GM19238 (cell line): Measurements from ENCODE around the gene OSBPL8.
"Not testable (repeated sequence)": the region's sequence is repeated elsewhere in the genome, so short reads cannot be mapped to it uniquely, and the experiment has no call there.

ENCODE experiments used
- DNase-seq: peaks from one replicate; pipeline ENCODE4 v3.0.0; 2011; ENCODE audit warnings: low spot score; ENCODE audit not compliant: insufficient read length

The OSBPL8 gene

GRCh38 chr12:76422154-76422542 is 137.4 kb downstream of the OSBPL8 start:
- DNase-seq = no peak

GRCh38 chr12:76421046-76421445 is 138.5 kb downstream of the OSBPL8 start:
- no peak for DNase-seq

GRCh38 chr12:76420222-76420621 is 139.3 kb downstream of the OSBPL8 start:
- DNase-seq = no peak

GRCh38 chr12:76417116-76417515 is 142.5 kb downstream of the OSBPL8 start:
- no peak for DNase-seq

GRCh38 chr12:76413121-76413520 is 146.4 kb downstream of the OSBPL8 start:
- no peak for DNase-seq

GRCh38 chr12:76410781-76411180 is 148.8 kb downstream of the OSBPL8 start:
- no peak for DNase-seq

GRCh38 chr12:76410371-76410770 is 149.2 kb downstream of the OSBPL8 start:
- no peak for DNase-seq

- DNase-seq = no peak
These were observed 150.5 kb downstream of the OSBPL8 start for GRCh38 chr12:76409074-76409473.

GRCh38 chr12:76407710-76408109 is 151.9 kb downstream of the OSBPL8 start:
- no peak for DNase-seq

GRCh38 chr12:76402259-76402658 is 157.3 kb downstream of the OSBPL8 start:
- no peak for DNase-seq

GRCh38 chr12:76400136-76400535 is 159.4 kb downstream of the OSBPL8 start:
- no peak for DNase-seq

GRCh38 chr12:76399040-76399439 is 160.5 kb downstream of the OSBPL8 start:
- no peak for DNase-seq

- no peak for DNase-seq
These were observed 161.5 kb downstream of the OSBPL8 start for GRCh38 chr12:76398106-76398505.

GRCh38 chr12:76391461-76391860 is 168.1 kb downstream of the OSBPL8 start:
- DNase-seq = no peak

- no peak for DNase-seq
These were observed 172.0 kb downstream of the OSBPL8 start for GRCh38 chr12:76387614-76388013.

GRCh38 chr12:76384560-76384959 is 175.0 kb downstream of the OSBPL8 start:
- DNase-seq = no peak

GRCh38 chr12:76383988-76384387 is 175.6 kb downstream of the OSBPL8 start:
- no peak for DNase-seq

GRCh38 chr12:76379261-76379660 is 180.3 kb downstream of the OSBPL8 start:
- DNase-seq = no peak

- DNase-seq = not testable (repeated sequence)
These were observed 182.7 kb downstream of the OSBPL8 start for GRCh38 chr12:76376876-76377275.

GRCh38 chr12:76375939-76376338 is 183.6 kb downstream of the OSBPL8 start:
- DNase-seq = no peak

GRCh38 chr12:76375470-76375869 is 184.1 kb downstream of the OSBPL8 start:
- DNase-seq = no peak

- no peak for DNase-seq
These were observed 185.1 kb downstream of the OSBPL8 start for GRCh38 chr12:76374386-76375020.

- no peak for DNase-seq
These were observed 191.3 kb downstream of the OSBPL8 start for GRCh38 chr12:76368230-76368629.

GRCh38 chr12:76366163-76366562 is 193.4 kb downstream of the OSBPL8 start:
- no peak for DNase-seq
